Measurements from ENCODE around the gene NBEAL2.
"Not testable (repeated sequence)": the region's sequence is repeated elsewhere in the genome, so short reads cannot be mapped to it uniquely, and the experiment has no call there.

NBEAL2 gene

DNA sequence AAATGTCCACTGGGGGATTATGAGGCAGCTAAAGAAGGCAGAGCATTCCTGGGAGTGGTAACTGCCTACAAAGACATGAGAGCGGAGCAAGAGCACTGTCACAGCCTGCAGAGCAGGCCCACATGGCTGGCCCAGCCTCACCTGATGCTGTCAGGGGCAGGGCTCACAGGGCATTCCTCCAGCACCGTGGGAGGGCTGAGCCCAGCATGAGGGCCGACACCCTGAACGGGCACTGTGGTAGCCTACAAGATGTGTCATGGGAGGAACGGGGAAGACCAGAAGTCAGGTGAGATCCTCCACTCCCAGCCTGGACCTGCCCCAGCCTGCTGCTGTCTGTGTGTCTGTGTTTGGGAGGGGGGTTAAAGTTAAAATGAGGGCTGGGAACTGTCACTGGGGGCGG, 33.0 kb upstream of the NBEAL2 start:
- no peak for DNase-seq

- no peak for DNase-seq
Observed at GRCh38 chr3:46946856-46947545, 32.5 kb upstream of the NBEAL2 start.

DNA sequence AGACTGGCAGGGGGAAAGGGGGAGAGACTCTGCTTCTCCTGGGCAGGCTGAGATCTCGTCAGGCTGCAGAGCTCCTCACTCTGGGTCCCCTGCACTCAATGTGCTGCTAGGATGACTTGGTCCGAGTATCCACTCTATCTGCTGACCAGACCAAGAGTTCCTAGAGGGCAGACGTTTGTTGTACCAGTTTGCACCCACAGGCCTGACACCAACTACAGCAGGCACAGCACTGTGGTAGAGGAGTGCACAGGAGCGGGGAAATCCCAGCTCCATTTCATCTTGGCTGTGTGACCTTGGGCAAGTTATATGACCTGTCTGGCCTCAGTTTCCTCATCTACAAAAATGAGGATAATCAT, 31.9 kb upstream of the NBEAL2 start:
- no peak for DNase-seq

- no peak for DNase-seq
Observed at GRCh38 chr3:46947981-46948791, 31.3 kb upstream of the NBEAL2 start.

GRCh38 chr3:46948830-46949671, 30.4 kb upstream of the NBEAL2 start:
- DNase-seq: no peak

GRCh38 chr3:46950177-46950576, 29.3 kb upstream of the NBEAL2 start:
- no peak for DNase-seq

GRCh38 chr3:46950650-46951241, 28.7 kb upstream of the NBEAL2 start:
- DNase-seq: no peak

DNA sequence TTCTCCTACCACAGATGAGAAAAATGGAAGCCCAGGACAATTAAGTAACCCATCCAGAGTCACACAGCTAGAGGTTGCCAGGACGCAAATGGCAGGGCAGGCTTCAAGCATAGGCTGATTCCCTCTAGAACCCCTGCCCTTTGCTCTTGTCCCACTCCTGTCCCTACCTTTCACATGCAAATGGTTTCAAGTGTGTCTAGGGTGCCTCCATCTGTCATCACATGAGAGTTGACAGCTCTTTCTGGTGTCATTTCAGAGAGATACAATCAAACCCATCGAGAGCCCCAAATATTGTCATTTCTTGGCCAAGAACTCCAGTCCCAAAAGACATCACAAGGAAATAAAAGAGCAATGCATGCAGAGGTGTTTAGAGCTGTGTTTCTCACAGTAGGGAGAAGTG, 26.7 kb upstream of the NBEAL2 start:
- DNase-seq: no peak

GRCh38 chr3:46953234-46954010, 26.0 kb upstream of the NBEAL2 start:
- DNase-seq: no peak

GRCh38 chr3:46954178-46954577, 25.3 kb upstream of the NBEAL2 start:
- no peak for DNase-seq

- no peak for DNase-seq
Observed at GRCh38 chr3:46955157-46955556, 24.3 kb upstream of the NBEAL2 start.

DNA sequence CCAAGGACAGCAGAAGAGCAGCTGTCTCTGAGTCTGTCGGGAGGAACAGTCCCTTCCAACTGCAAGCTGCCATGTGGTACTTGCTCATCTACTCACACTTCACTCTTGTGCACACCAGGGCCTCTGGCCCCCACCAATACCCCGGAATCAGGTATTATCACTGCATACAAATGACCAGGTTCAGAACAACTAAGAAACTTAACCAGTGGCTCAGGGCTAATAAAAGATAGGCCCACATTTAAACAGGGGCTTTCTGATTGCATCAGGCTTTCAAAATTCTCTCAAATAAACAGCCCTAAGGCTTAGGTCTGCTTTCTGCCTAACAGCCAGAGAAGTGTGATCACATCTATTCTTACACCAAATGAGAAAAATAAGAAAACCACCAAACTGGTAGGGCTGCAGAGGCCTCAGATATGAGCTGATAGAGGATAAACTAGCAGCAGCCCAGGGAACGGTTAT, 23.6 kb upstream of the NBEAL2 start:
- no peak for DNase-seq

GRCh38 chr3:46957092-46957820, 22.2 kb upstream of the NBEAL2 start:
- DNase-seq: no peak

- no peak for DNase-seq
Observed at GRCh38 chr3:46958467-46959160, 20.9 kb upstream of the NBEAL2 start.

DNA sequence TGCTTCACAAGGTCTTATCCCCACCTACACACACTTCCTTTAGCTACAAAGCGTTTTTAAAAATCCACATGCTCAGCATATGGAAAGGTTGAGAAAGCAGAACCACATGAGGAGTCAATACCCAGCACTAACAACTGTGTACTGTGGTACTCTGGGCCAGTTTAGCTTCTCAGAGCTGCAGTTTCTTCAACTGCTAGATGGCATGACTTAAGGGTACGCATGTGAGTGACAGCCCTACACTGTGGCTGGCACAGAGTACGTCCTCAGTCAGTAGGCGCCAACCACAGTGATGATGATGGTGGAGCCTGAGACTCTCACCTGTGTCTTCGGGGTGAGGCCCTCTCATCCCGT, 20.3 kb upstream of the NBEAL2 start:
- DNase-seq: no peak

GRCh38 chr3:46960081-46960701, 19.3 kb upstream of the NBEAL2 start:
- no peak for DNase-seq

DNA sequence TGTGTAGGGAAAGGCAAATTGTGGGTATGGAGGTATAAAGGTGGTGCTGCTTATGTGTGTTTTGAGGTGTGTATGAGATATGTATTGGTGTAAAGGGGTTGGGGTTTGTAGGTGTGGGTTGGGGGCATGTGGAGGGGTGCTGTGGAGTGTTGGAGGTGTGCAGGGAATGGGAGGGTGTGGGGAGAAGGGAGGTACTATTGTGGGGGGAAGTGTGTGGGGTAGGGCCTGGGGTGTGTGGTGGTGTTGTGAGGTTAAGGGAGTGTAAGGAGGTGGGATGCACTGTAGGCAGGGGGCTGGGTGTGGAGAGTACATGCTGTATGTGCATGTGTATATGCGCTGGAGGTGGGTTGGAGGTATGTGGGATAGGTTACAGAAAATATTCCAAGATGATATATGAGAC, 18.6 kb upstream of the NBEAL2 start:
- DNase-seq: no peak

GRCh38 chr3:46962427-46962826, 17.0 kb upstream of the NBEAL2 start:
- no peak for DNase-seq

- DNase-seq: no peak
Observed at GRCh38 chr3:46962990-46963389, 16.5 kb upstream of the NBEAL2 start.

- DNase-seq: not testable (repeated sequence)
Observed at GRCh38 chr3:46964038-46964590, 15.4 kb upstream of the NBEAL2 start.

All from NCI-H82 (cell line).